DND-41 (cell line): ENCODE measurements around the gene MCC.

Source experiments
- EZH2 ChIP-seq: IDR thresholded peaks from 3 replicates; pipeline ENCODE4 v1.6.1; 2012; ENCODE audit warnings: borderline replicate concordance, low read depth, mild to moderate bottlenecking, moderate library complexity, low read length, inconsistent platforms; ENCODE audit not compliant: severe bottlenecking
- TF ChIP-seq, protein P1 (sequence below): IDR thresholded peaks from 2 replicates; pipeline ENCODE4 v1.5.1; 2012; ENCODE audit warnings: borderline replicate concordance, low read length, moderate library complexity, mild to moderate bottlenecking; ENCODE audit not compliant: poor library complexity, severe bottlenecking; ENCODE audit errors: extremely low read depth

- TF ChIP-seq, protein P1, sequence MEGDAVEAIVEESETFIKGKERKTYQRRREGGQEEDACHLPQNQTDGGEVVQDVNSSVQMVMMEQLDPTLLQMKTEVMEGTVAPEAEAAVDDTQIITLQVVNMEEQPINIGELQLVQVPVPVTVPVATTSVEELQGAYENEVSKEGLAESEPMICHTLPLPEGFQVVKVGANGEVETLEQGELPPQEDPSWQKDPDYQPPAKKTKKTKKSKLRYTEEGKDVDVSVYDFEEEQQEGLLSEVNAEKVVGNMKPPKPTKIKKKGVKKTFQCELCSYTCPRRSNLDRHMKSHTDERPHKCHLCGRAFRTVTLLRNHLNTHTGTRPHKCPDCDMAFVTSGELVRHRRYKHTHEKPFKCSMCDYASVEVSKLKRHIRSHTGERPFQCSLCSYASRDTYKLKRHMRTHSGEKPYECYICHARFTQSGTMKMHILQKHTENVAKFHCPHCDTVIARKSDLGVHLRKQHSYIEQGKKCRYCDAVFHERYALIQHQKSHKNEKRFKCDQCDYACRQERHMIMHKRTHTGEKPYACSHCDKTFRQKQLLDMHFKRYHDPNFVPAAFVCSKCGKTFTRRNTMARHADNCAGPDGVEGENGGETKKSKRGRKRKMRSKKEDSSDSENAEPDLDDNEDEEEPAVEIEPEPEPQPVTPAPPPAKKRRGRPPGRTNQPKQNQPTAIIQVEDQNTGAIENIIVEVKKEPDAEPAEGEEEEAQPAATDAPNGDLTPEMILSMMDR = no peak
- TF ChIP-seq EZH2 = no peak
Observed at GRCh38 chr5:113190347-113190746, 297.9 kb downstream of the MCC start.
